Measurements from ENCODE around the gene CHST11. TPM values are rescaled to one million over a fixed set of nuclear protein-coding genes. Genes with fewer than 3 reads are reported as not detected.

Gene CHST11
- 15.5 and 27.2 TPM in 2 replicates for total RNA-seq (ENCODE audit: low replicate concordance)
- long read RNA-seq, full-length matches to known transcripts = 2 of 14 reads
- long read RNA-seq, partial matches to known transcripts = 4 of 14 reads
- long read RNA-seq, other reads (novel, unspliced or antisense) = 8 of 14 reads

- TF ChIP-seq, protein P1, sequence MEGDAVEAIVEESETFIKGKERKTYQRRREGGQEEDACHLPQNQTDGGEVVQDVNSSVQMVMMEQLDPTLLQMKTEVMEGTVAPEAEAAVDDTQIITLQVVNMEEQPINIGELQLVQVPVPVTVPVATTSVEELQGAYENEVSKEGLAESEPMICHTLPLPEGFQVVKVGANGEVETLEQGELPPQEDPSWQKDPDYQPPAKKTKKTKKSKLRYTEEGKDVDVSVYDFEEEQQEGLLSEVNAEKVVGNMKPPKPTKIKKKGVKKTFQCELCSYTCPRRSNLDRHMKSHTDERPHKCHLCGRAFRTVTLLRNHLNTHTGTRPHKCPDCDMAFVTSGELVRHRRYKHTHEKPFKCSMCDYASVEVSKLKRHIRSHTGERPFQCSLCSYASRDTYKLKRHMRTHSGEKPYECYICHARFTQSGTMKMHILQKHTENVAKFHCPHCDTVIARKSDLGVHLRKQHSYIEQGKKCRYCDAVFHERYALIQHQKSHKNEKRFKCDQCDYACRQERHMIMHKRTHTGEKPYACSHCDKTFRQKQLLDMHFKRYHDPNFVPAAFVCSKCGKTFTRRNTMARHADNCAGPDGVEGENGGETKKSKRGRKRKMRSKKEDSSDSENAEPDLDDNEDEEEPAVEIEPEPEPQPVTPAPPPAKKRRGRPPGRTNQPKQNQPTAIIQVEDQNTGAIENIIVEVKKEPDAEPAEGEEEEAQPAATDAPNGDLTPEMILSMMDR (conservative IDR thresholded peaks at IDR 0.05) = peak; percentile 64
- Mint-ChIP-seq H3K36me3 (no peaks in the 10 kb centered on the region), H3K27me3 (peaks cover 21% of the 10 kb centered on the region), H3K9me3 (no peaks in the 10 kb centered on the region), H3K4me3 (peak within 1 kb of the TSS; percentile 97), H3K4me1 (ENCODE audit: unreplicated experiment) (peaks cover 11% of the 10 kb centered on the region), H3K27ac (peak within 1 kb of the TSS; percentile 88)
- DNase-seq (ENCODE audit: extremely low spot score, unreplicated experiment) = peak; percentile 88
Measured at GRCh38 chr12:104456417-104456949, at the start of gene CHST11. TSS of gene CHST11 (plus strand) at chr12:104456948.

DNA sequence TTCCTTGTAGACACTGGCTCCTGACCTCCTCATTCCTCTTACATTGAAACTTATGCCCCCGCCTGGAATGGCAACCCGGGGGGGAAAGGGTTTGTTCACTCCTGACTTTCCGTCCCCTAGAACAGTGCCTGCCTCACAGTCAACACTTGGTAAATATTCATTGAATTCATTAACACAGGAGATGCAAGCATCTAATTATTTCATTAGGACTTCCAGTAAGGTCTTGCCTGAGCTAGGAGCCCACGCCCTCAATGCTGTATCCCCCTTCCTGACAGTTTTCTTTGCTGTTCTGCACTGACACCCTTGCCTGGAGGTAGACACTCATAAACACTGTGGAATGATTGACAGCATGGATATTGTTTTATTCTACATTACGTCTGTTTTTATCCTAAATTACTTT is 49.3 kb upstream of the CHST11 start:
- Mint-ChIP-seq H3K4me3 (no peak overlapping the region), H3K4me1 (ENCODE audit: unreplicated experiment) (peaks cover 9% of the 10 kb centered on the region), H3K27ac (no peak overlapping the region), H3K36me3 (no peaks in the 10 kb centered on the region), H3K9me3 (peaks cover 11% of the 10 kb centered on the region), H3K27me3 (peaks cover 3% of the 10 kb centered on the region)
- DNase-seq (ENCODE audit: extremely low spot score, unreplicated experiment) = no peak
- TF ChIP-seq, protein P1 (conservative IDR thresholded peaks at IDR 0.05) = no peak

GRCh38 chr12:104407922-104408321 is 48.8 kb upstream of the CHST11 start:
- no peak for DNase-seq (ENCODE audit: extremely low spot score, unreplicated experiment)
- Mint-ChIP-seq H3K9me3 (peaks cover 11% of the 10 kb centered on the region), H3K4me3 (no peak overlapping the region), H3K27ac (no peak overlapping the region), H3K27me3 (peaks cover 3% of the 10 kb centered on the region), H3K4me1 (ENCODE audit: unreplicated experiment) (peaks cover 11% of the 10 kb centered on the region), H3K36me3 (no peaks in the 10 kb centered on the region)
- TF ChIP-seq, protein P1 (conservative IDR thresholded peaks at IDR 0.05) = no peak

DNA sequence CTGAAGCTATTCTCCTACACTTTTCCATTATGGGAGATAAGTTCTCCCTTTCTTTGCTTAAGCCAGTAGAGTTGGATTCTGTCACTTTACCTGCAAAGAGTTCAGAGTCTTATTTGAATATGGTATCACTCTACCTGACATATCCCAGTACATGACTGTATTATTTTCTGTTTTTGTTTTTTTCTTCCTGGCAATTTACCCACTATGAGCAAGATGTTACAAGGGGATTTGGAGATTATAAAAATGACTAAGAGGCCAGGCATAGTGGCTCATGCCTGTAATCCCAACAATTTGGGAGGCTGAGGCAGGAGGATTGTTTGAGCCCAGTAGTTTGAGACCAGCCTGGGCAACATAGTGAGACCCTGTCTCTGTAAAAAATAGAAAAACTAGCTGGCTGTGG is 46.4 kb upstream of the CHST11 start:
- TF ChIP-seq, protein P1 (conservative IDR thresholded peaks at IDR 0.05) = no peak
- peaks cover 11% of the 10 kb centered on the region for H3K9me3 Mint-ChIP-seq
- DNase-seq (ENCODE audit: extremely low spot score, unreplicated experiment) = no peak
- H3K27me3 Mint-ChIP-seq = peaks cover 3% of the 10 kb centered on the region
- H3K4me1 Mint-ChIP-seq (ENCODE audit: unreplicated experiment) = peaks cover 11% of the 10 kb centered on the region
- no peak overlapping the region for H3K4me3 Mint-ChIP-seq
- no peaks in the 10 kb centered on the region for H3K36me3 Mint-ChIP-seq
- no peak overlapping the region for H3K27ac Mint-ChIP-seq

GRCh38 chr12:104410786-104411185 is 46.0 kb upstream of the CHST11 start:
- no peak overlapping the region for H3K4me3 Mint-ChIP-seq
- peaks cover 11% of the 10 kb centered on the region for H3K4me1 Mint-ChIP-seq (ENCODE audit: unreplicated experiment)
- H3K27me3 Mint-ChIP-seq = peaks cover 3% of the 10 kb centered on the region
- no peak for DNase-seq (ENCODE audit: extremely low spot score, unreplicated experiment)
- no peaks in the 10 kb centered on the region for H3K36me3 Mint-ChIP-seq
- TF ChIP-seq, protein P1 (conservative IDR thresholded peaks at IDR 0.05) = no peak
- no peak overlapping the region for H3K27ac Mint-ChIP-seq
- peaks cover 11% of the 10 kb centered on the region for H3K9me3 Mint-ChIP-seq
